ENCODE data around the gene C1R.

- peak; percentile 14 for TF ChIP-seq POLR2A (IDR thresholded peaks at IDR 0.05)
- no peak for TF ChIP-seq POLR2AphosphoS5 (IDR thresholded peaks at IDR 0.05)
These were observed 36.5 kb upstream of the C1R start, which contains the start of gene RBP5 for GRCh38 chr12:7128681-7129286.
